ENCODE results near the gene ZNHIT1. TPM values are rescaled to one million over a fixed set of nuclear protein-coding genes. Genes with fewer than 3 reads are reported as not detected.

Gene ZNHIT1
- total and polyA plus RNA-seq, 3 donors from 2014 or later: 48.3 to 58.4 (median 57.8) TPM

GRCh38 chr7:101237206-101238067 is 19.5 kb downstream of the ZNHIT1 start, which contains the start of gene CLDN15:
Gene CLDN15 (minus strand): TSS chr7:101237802. CDS start chr7:101237581, 221 bp downstream.
- intact Hi-C loops (cut with DNase I; ENCODE audit: low total_unique reads): no loop called here
- Histone ChIP-seq H3K9me3 (no peaks in the 10 kb centered on the region), H3K27me3 (no peaks in the 10 kb centered on the region), H3K27ac (peak within 1 kb of the TSS; percentile 69 to 70), H3K36me3 (ENCODE audit: low read depth, missing control alignments) (no peaks in the 10 kb centered on the region), H3K4me3 (no peak within 1 kb of the TSS), H3K4me1 (peaks cover 27% of the 10 kb centered on the region)
- WGBS, 2 donors: 58 to 65% methylated on average over 23 to 31 of the region's 31 CpGs
- TF ChIP-seq POLR2A (IDR thresholded peaks at IDR 0.05) (no peak), CTCF (IDR thresholded peaks at IDR 0.05) (no peak)
- DNase-seq: peak; percentile 74

- peak overlapping the region; percentile 69 to 70 for H3K27ac ChIP-seq
- H3K27me3 ChIP-seq: no peaks in the 10 kb centered on the region
- intact Hi-C loops (cut with DNase I; ENCODE audit: low total_unique reads): no loop called here
- TF ChIP-seq CTCF (IDR thresholded peaks at IDR 0.05): no peak
- TF ChIP-seq POLR2A (IDR thresholded peaks at IDR 0.05): no peak
- H3K36me3 ChIP-seq (ENCODE audit: low read depth, missing control alignments): no peaks in the 10 kb centered on the region
- H3K4me1 ChIP-seq: peaks cover 32% of the 10 kb centered on the region
- WGBS, 2 donors: 64 to 81% methylated on average over 10 to 27 of the region's 28 CpGs
- H3K9me3 ChIP-seq: no peaks in the 10 kb centered on the region
- no peak for DNase-seq
- no peak overlapping the region for H3K4me3 ChIP-seq
Observed at GRCh38 chr7:101238226-101239182, 20.5 kb downstream of the ZNHIT1 start.

GRCh38 chr7:101239191-101239950 is 21.4 kb downstream of the ZNHIT1 start:
- H3K36me3 ChIP-seq (ENCODE audit: low read depth, missing control alignments): no peaks in the 10 kb centered on the region
- no peak for DNase-seq
- peaks cover 38% of the 10 kb centered on the region for H3K4me1 ChIP-seq
- intact Hi-C loops (cut with DNase I; ENCODE audit: low total_unique reads): no loop called here
- peak overlapping the region in 1 of 2 donors; percentile 69 for H3K27ac ChIP-seq
- TF ChIP-seq CTCF (IDR thresholded peaks at IDR 0.05) (no peak), POLR2A (IDR thresholded peaks at IDR 0.05) (no peak)
- no peaks in the 10 kb centered on the region for H3K9me3 ChIP-seq
- H3K27me3 ChIP-seq: no peaks in the 10 kb centered on the region
- H3K4me3 ChIP-seq: peak overlapping the region in 1 of 2 donors; percentile 23
- WGBS, 2 donors: 34 to 47% methylated on average over 6 to 27 of the region's 27 CpGs

- no peak for DNase-seq
- intact Hi-C loops (cut with DNase I; ENCODE audit: low total_unique reads): no loop called here
- Histone ChIP-seq H3K4me3 (peak overlapping the region in 1 of 2 donors; percentile 23), H3K27me3 (no peaks in the 10 kb centered on the region), H3K4me1 (peaks cover 38% of the 10 kb centered on the region), H3K9me3 (no peaks in the 10 kb centered on the region), H3K36me3 (ENCODE audit: low read depth, missing control alignments) (no peaks in the 10 kb centered on the region), H3K27ac (peak overlapping the region in 1 of 2 donors; percentile 69)
- TF ChIP-seq POLR2A (IDR thresholded peaks at IDR 0.05): no peak
- TF ChIP-seq CTCF (IDR thresholded peaks at IDR 0.05): no peak
- WGBS, 2 donors: 59 to 69% methylated on average over 7 to 9 of the region's 9 CpGs
Observed at GRCh38 chr7:101239951-101240220, 21.9 kb downstream of the ZNHIT1 start.

All from testis (tissue), 3 donors.